Cardiac septum (tissue), 1 donor: ENCODE measurements around the gene DNAJC11. TPM values are rescaled to one million over a fixed set of nuclear protein-coding genes. Genes with fewer than 3 reads are reported as not detected.
A peak's percentile ranks its signal among the peaks of the same experiment; 100 is the strongest.
"Not testable (repeated sequence)": the region's sequence is repeated elsewhere in the genome, so short reads cannot be mapped to it uniquely, and the experiment has no call there.

Source experiments
- DNase-seq: peaks from one replicate; pipeline ENCODE4 v3.0.0-alpha.2; 2020; ENCODE audit warnings: low spot score
- intact Hi-C: fragments of 100-400 bp; cut with DNase I; formaldehyde crosslinking; loops from one replicate; pipeline ENCODE4 v1.14.0; 2022
- total RNA-seq: library from RNA; stranded (reverse); fragmentation: NEBNext Ultra II Directional; extraction: Animal tissue kit (Norgen Biotek cat#: 25700); gene quantifications from one replicate; pipeline ENCODE4 v1.2.1, GENCODE V29; 2021
- donor health status: DM: no; HTN: no; CAD: no.

The DNAJC11 gene
- total RNA-seq, 1 donor from 2014 or later, result 49.4 TPM

GRCh38 chr1:6700853-6701436 lies 671 bp downstream of the DNAJC11 start:
- intact Hi-C loops, result loop anchor here (1.0 to 5.0 kb wide), 3 partner anchors 74 to 147 kb away; partner anchors contain the start of gene NOL9
- DNase-seq, result no peak

- intact Hi-C loops, result loop anchor here (5.0 kb wide), 2 partner anchors 73 to 82 kb away; no protein-coding TSS in a partner anchor
- not testable (repeated sequence) for DNase-seq
Observed at GRCh38 chr1:6699915-6700314, 1.7 kb downstream of the DNAJC11 start.

DNA sequence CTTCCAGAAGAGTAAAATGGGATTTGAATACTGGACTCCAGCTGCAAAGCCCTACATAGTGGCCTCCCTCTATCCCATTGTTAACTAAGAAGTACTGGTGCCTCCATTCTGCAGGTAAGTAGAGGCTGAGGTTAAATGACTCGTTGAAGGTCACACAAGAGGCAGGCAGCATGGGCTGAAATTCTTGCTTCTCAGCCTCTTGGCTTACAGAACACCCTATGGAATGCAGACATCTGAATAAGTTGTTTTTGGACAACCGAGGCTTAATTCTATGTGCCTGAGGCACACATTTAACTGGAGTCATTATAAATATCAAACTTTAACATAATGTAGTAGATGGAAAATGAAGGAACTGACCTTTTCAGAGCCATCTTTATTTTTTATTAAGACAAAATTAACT lies 5.7 kb downstream of the DNAJC11 start:
- intact Hi-C loops, result no loop called here
- no peak for DNase-seq

GRCh38 chr1:6694121-6694713 lies 7.4 kb downstream of the DNAJC11 start:
- no peak for DNase-seq
- intact Hi-C loops, result no loop called here

GRCh38 chr1:6692956-6693355 lies 8.7 kb downstream of the DNAJC11 start:
- no peak for DNase-seq
- intact Hi-C loops, result no loop called here

DNA sequence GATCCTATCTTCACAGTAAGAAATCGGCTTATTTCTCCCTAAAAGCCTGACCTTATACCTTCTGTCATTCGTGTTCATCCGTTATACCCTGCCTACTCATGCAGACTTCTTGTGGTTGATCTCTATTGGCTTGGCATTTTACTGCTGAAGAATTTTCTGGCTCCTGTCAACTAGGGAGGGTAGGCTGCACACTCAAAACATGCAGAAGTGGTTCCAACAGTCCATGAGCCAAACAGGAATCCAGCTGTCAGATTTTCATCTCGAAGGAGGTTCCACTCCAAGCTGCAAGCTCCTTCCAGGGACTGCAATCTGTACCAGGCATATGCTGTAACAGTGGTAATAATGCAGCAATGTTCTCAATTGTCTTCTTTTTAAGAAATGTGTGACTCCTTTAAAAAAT lies 10.1 kb downstream of the DNAJC11 start:
- intact Hi-C loops, result no loop called here
- DNase-seq, result no peak

GRCh38 chr1:6690186-6690585 lies 11.4 kb downstream of the DNAJC11 start:
- DNase-seq, result no peak
- intact Hi-C loops, result no loop called here

- DNase-seq, result no peak
- intact Hi-C loops, result no loop called here
Observed at GRCh38 chr1:6688757-6689156, 12.9 kb downstream of the DNAJC11 start.

GRCh38 chr1:6688001-6688400 lies 13.6 kb downstream of the DNAJC11 start:
- no peak for DNase-seq
- intact Hi-C loops, result no loop called here

GRCh38 chr1:6686294-6686693 lies 15.3 kb downstream of the DNAJC11 start:
- intact Hi-C loops, result no loop called here
- no peak for DNase-seq

DNA sequence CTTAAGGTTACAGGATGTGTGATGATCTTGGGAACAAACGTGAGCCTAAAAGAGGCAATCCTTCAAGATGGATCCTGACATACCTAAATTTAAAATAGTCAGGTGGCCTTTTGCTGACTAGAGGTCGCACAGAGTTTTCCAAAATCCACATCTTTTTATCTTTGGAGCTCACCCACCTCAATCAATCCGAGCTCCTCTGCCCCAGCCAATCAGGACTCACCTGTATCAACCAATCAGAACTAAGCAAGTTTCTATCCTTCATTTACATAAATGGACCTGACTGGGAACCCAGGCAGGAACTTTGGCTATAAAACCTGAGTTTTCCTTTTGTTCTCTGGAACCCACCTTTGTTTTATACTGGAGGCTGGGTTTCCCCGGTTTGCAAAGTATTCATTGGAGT lies 16.2 kb downstream of the DNAJC11 start:
- no peak for DNase-seq
- intact Hi-C loops, result no loop called here

- no peak for DNase-seq
- intact Hi-C loops, result no loop called here
Observed at GRCh38 chr1:6683434-6683833, 18.2 kb downstream of the DNAJC11 start.

DNA sequence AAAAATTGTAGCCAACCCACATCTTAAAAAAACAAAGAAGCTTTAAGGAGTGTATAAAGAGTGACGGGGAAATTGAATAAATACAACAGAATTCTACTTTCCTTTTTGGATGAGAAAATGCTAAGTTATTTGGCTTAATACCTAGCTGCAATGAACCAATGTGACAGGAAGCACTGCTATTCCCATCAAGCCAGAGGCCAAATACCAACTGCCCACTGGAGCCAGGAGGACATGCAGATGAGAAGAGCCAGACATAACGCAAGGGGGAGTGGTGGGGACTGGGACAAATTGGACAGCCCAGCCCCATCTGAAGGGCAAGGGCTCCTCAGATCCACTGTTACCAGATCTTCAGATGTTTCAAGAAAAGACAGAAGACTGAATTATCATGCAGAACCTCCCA lies 25.7 kb downstream of the DNAJC11 start:
- intact Hi-C loops, result no loop called here
- no peak for DNase-seq

DNA sequence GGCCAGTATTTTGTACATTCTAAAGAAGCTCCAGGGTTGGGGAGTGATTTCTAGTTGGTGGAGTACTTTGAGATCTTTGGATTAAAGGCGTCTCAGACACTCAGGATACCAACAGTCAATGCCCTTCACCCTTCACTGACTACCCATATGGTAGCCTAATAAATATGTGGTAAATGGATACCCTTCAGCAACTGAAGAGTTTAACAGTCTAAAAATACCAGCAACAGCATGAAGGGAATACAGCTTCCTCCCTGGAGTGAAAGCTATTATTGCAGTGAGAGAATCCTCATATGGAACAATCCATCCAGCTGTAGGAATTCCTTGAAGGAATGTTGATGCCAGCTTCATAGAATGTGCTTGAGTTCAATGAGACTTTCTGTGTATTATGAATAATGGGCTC lies 26.8 kb downstream of the DNAJC11 start:
- no peak for DNase-seq
- intact Hi-C loops, result no loop called here

DNA sequence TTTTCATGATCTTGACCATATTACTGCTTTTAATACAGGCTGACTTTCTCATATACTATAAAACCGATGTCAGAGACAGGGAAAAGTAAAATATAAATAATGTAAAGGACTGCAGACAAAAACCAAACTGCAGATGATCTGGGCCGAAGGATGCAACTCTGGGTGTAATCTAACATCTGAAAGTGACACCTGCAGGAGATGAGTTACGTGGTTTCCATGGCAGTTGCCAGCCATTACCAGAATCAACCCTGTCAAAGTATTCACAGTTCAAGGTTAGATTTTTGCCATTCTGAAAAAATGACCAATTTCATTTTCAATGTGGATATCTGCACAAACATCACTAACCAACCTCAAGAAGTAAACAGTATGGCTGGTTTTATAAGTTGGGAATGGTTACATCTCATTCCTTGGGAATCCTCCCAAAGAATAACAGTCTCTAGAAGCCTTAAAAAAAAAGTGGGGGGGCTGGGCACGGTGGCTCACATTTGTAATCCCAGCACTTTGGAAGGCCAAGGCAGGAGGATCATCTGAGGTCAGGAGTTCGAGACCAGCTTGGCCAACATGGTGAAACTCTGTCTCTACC lies 27.7 kb downstream of the DNAJC11 start:
- intact Hi-C loops, result no loop called here

GRCh38 chr1:6672558-6672957 lies 29.1 kb downstream of the DNAJC11 start:
- no peak for DNase-seq
- intact Hi-C loops, result no loop called here

More for the DNA sequence above, 27.7 kb downstream of the DNAJC11 start:
- no peak for DNase-seq

GRCh38 chr1:6668503-6668902 lies 33.1 kb downstream of the DNAJC11 start:
- intact Hi-C loops, result no loop called here
- DNase-seq, result no peak

- peak; percentile 75 for DNase-seq
- intact Hi-C loops, result no loop called here
Observed at GRCh38 chr1:6667139-6667538, 34.5 kb downstream of the DNAJC11 start.

- DNase-seq, result no peak
- intact Hi-C loops, result no loop called here
Observed at GRCh38 chr1:6666696-6667095, 34.9 kb downstream of the DNAJC11 start.

DNA sequence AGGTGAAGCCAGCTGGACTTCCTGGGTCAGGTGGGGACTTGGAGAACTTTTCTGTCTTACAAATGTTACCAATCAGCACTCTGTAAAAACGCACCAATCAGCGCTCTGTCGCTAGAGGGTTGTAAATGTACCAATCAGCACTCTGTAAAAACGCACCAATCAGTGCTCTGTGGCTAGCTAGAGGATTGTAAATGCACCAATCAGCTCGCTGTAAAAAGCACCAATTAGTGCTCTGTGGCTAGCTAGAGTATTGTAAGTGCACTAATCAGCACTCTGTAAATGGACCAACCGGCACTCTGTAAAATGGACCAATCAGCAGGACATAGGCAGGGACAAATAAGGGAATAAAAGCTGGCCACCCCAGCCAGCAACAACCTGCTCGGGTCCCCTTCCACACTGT lies 39.1 kb downstream of the DNAJC11 start:
- DNase-seq, intact Hi-C loops: not testable (repeated sequence)

DNA sequence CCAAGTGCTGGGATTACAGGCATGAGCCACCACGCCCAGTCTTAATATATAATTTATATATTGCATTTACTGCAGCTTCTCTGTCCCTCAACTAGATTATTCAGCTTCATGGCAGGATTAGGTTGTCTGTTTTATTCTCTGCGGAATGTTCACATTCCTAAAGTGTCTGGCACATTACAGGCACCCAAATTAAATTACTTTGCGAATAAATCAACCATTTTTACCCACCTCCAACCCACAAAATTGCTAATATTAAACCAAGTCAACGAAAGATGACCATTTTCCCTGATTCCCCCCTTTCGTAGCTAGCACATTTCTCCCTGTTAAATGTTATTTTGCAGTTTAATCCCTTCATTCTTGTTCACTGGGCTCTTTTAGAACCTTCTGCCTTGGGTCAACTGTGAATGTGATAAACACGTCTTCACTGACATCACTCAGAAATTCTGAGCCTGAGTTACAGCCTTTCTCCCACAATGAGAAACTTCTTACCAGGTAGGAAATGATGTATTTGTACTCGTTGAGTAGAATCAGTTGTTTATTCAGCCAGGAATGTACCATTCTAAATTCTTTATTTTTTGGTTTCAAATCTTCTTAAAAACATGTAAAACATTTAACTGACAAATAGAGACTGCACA lies 41.1 kb downstream of the DNAJC11 start:
- intact Hi-C loops, result no loop called here

More for the DNA sequence above, 41.1 kb downstream of the DNAJC11 start:
- no peak for DNase-seq
